HG02588 (cell line): ENCODE measurements around the gene CDKL5.
"Not testable (repeated sequence)": the region's sequence is repeated elsewhere in the genome, so short reads cannot be mapped to it uniquely, and the experiment has no call there.

Experiments
- ATAC-seq: cut with Tn5 transposase; IDR thresholded peaks from one replicate; pipeline ENCODE4 v1.9.1; 2021; ENCODE audit warnings: mild to moderate bottlenecking, moderate library complexity; ENCODE audit not compliant: unreplicated experiment

CDKL5 gene

DNA sequence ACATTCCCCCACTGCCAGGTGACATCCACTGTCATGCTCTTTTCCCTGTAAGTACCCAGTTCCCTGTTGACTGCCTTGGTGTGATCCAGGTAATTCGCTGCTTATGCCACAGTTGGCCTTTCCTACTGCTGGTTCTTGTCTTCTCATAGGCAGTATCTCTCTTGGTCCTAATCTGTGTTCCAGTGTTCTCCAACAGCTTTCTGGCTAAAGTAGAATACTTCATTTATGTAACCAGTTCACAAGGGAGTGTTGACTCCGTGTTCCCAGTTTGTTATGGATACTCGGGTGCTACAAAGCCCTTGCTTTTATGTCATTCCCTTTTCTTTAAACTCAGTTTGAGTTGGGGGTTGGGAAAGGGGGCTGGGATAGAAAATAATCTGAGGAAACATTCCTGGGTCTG is 148.1 kb downstream of the CDKL5 start:
- ATAC-seq = no peak

DNA sequence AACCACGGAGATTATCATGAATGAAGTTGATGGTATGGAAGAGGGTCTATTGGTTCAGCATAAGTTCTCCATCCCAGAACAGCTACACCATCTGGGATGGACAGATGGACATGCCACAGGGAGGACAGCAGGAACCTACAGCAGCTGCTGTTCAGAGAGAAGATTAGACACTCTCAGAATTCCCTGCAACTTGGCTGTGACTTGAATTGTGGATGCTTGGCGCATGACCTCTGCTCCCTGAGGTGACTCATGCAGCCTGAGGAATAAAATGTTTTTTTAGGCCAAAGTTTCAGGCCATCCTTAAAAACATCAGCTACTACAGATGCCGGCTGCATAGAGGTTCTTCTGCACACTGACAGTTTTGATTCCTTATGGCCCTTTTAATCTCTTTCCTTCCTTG is 149.2 kb downstream of the CDKL5 start:
- no peak for ATAC-seq

GRCh38 chrX:18575744-18576143 is 150.3 kb downstream of the CDKL5 start:
- no peak for ATAC-seq

- no peak for ATAC-seq
Observed at GRCh38 chrX:18577400-18577799, 152.0 kb downstream of the CDKL5 start.

DNA sequence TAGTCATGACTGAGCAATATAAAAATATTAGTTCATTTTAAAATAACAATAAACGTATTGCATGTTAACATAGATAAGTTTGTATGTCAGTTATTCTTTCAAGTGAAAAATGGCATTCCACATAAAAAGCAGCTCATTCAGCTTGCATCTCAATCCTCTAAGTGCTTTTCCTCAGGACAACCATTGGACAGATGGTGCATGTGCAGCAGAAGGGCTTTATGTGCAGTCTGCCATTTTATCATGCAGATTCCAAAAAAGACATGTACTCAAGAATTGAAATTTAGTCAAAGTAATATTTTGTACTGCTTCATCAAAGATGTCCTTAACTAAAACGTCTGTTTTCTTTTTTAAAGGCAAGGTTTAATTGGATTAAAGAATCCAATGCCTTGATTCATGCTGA is 153.1 kb downstream of the CDKL5 start:
- no peak for ATAC-seq

DNA sequence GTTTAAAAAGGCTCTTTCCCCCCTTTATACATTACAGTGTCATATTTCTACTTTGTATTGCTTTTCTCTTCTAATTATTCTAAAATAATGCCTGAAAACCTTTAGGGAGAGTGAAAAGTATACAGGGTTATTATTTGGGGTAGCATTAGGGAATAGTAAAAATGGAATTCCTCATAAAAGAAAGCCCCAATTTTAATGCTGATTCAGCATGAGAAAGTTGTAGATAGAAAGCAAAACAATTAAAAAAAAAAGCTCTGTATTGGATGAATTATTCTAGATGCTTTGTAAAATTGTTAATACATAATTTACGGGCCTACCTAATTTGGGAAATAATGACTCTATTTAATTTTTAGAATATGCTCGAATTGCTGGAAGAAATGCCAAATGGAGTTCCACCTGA is 154.1 kb downstream of the CDKL5 start:
- no peak for ATAC-seq

GRCh38 chrX:18582910-18583493 is 157.6 kb downstream of the CDKL5 start:
- ATAC-seq = no peak

- not testable (repeated sequence) for ATAC-seq
Observed at GRCh38 chrX:18589292-18589691, 163.9 kb downstream of the CDKL5 start.

- no peak for ATAC-seq
Observed at GRCh38 chrX:18591834-18592233, 166.4 kb downstream of the CDKL5 start.

DNA sequence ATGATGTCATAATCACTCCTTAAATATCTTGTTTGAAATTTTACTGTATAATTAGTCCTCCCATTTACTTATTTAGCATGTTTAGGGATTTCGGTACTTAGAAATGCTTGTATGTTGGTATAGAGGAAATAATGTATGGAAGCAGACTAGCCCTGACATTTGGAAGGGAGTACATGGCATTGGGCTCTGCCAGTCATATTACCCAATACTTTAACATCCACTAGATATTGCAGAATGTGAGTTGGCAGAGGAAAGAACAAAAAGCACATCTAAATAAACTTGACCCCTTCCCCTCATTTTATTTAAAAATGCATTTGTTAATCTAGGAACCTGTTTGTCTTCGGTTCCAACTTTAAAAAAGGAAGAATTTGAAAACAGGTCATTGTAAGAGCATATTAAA is 168.7 kb downstream of the CDKL5 start:
- ATAC-seq = no peak

GRCh38 chrX:18596096-18596495 is 170.7 kb downstream of the CDKL5 start:
- no peak for ATAC-seq

DNA sequence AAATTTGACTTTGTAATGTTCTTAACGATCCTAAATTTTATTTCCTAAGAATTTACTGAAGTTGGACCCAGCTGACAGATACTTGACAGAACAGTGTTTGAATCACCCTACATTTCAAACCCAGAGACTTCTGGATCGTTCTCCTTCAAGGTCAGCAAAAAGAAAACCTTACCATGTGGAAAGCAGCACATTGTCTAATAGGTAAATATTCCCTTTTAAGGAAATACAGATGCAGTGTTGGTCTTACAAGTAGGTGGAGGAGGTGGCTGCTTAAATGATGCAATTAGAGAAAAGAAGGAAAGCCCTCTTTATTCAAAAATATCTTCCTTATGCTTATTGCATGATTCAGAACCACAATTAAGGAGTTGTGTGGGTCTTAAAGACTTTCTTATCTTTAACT is 173.0 kb downstream of the CDKL5 start:
- ATAC-seq = no peak

DNA sequence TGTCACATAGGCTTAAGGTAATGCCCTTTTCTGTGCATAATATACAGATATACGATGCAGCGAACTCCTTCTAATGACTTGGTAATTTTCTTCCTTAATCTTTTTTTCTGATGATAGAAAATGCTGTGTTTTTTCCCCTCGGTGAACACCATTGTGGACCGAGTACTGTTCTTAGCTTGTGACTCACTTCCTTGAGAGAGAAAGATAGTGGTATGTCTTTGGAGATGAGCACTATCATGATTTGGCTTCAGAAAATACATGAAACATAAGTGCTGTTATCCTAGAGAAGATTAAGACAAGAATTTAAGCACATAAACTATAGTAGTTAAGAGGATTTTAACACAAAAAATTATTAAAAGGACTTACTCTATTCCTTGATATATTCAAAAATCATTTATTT is 182.6 kb downstream of the CDKL5 start:
- ATAC-seq = no peak

- no peak for ATAC-seq
Observed at GRCh38 chrX:18613930-18614639, 188.7 kb downstream of the CDKL5 start.

GRCh38 chrX:18616688-18617406 is 191.4 kb downstream of the CDKL5 start:
- no peak for ATAC-seq

DNA sequence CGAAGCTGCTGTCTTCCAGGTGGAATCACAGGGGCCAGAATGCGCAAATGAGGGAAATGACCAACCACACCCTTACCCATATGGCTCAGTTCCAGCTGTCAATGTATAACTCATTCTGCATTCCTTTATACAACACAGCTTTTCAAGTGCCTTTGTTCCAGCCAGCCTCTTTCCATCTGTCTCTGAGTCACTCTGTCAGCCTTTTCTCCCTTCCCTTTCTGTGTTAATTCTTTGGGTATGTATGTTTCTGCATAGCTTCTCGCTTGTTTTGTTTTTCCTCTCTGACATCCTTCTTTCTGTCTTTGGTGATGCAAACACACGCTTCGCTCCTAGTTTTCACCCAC is 192.0 kb downstream of the CDKL5 start:
- ATAC-seq = no peak

DNA sequence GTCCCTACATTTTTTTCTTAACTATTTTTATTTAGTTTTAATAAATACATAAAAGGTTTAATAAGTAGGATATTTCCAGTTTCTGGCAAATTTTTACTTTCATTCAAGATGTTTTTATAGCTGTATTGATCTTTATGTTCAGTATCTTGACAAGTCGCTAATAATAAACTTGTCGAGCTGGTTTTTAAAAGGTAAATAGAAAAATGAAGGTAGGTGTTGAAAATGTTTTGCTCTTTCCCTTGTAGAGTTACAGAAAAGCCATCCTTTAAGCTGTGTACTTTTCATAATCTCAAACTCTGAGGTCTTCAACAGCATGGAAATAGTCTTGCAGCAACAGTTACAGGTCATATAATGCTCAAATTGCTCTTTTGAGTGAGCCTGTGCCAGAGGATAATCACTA is 193.9 kb downstream of the CDKL5 start:
- ATAC-seq = no peak

GRCh38 chrX:18620349-18620748 is 194.9 kb downstream of the CDKL5 start:
- ATAC-seq = no peak

DNA sequence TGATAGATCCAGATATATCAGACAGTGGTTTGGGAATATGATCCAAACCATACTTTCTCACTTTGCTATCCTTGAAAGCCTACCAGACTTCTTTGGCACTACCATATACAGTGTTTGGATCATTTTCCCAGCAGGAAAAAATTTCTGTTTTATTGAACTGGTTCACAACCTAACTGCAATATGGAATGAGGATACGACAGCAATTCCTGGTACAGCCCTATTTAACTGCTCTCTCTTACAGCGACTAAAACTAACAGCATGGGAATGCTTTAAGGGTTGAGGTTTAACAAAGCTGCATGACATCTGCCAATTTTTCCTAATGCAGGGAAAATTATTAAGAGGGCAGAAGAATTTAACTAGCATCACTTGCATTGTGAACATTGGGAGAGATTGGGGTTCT is 199.2 kb downstream of the CDKL5 start:
- no peak for ATAC-seq

GRCh38 chrX:18630934-18631333 is 205.5 kb downstream of the CDKL5 start:
- no peak for ATAC-seq

DNA sequence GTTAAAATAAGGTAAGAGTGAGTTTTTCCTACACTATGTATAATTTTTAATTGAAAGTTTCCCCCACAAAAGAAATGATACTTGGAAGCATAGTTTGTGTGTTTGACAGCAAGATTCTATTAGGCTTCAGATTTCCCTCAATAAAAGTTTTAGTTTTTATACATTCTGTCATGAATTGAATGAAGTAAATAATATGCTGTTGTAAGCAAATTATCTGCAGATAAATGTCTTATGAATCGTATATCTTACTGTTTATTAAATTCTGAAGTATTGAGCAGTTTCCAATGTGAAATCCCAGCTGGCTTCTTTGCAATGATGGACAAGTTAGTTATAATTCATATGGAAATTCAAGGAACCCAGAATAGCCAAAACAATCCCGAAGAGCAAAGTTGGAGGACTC is 213.0 kb downstream of the CDKL5 start:
- ATAC-seq = no peak

DNA sequence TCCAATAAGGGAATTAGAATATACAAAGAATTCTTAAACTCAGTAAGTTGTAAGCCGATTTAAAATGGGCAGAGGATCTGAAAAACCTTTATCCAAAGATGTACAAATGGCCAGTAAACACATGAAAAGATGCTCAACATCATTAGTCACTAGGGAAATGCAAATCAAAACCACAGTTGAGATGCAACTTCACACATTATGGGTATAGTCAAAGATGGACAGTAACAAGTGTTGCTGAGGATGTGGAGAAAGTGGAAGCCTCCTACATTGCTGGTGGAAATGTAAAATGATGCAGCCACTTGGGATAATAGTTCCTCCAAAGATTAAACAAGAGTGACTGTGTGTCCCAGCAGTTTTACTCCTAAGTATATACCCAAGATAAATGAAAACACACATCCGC is 213.9 kb downstream of the CDKL5 start:
- ATAC-seq = no peak
